Measurements from ENCODE around the gene SPAG5. TPM values are rescaled to one million over a fixed set of nuclear protein-coding genes. Genes with fewer than 3 reads are reported as not detected.

Gene SPAG5
- total RNA-seq, 1 donor from 2014 or later: 42.0 TPM

DNA sequence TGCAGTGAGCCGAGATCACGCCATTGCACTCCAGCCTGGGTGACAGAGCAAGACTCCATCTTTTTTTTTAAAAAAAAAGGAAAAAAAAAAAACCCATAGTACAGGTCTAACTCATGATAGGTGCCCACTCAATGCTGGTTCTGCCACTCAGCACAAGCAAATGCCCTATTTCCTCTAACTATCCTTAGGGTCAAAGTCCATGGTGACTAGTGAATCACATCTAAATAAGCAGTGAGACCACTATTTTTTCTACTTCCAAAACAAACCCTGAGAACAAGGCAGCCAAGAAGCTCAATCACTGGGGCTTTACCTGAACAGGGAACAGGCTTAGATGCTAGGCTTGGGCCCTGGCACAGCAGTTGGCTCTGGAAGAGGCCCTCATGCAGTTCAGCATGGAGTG is 42.8 kb upstream of the SPAG5 start:
- TF ChIP-seq, protein P1, sequence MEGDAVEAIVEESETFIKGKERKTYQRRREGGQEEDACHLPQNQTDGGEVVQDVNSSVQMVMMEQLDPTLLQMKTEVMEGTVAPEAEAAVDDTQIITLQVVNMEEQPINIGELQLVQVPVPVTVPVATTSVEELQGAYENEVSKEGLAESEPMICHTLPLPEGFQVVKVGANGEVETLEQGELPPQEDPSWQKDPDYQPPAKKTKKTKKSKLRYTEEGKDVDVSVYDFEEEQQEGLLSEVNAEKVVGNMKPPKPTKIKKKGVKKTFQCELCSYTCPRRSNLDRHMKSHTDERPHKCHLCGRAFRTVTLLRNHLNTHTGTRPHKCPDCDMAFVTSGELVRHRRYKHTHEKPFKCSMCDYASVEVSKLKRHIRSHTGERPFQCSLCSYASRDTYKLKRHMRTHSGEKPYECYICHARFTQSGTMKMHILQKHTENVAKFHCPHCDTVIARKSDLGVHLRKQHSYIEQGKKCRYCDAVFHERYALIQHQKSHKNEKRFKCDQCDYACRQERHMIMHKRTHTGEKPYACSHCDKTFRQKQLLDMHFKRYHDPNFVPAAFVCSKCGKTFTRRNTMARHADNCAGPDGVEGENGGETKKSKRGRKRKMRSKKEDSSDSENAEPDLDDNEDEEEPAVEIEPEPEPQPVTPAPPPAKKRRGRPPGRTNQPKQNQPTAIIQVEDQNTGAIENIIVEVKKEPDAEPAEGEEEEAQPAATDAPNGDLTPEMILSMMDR (IDR thresholded peaks at IDR 0.05; ENCODE audit: unreplicated experiment): no peak
- DNase-seq (ENCODE audit: low spot score in 2 of 2, unreplicated experiment in 2 of 2): no peak
- Mint-ChIP-seq H3K36me3 (peaks cover 42% of the 10 kb centered on the region), H3K27me3 (ENCODE audit: low read depth) (no peaks in the 10 kb centered on the region), H3K9me3 (no peaks in the 10 kb centered on the region), H3K27ac (no peak overlapping the region), H3K4me1 (peaks cover 26% of the 10 kb centered on the region), H3K4me3 (no peak overlapping the region)

DNA sequence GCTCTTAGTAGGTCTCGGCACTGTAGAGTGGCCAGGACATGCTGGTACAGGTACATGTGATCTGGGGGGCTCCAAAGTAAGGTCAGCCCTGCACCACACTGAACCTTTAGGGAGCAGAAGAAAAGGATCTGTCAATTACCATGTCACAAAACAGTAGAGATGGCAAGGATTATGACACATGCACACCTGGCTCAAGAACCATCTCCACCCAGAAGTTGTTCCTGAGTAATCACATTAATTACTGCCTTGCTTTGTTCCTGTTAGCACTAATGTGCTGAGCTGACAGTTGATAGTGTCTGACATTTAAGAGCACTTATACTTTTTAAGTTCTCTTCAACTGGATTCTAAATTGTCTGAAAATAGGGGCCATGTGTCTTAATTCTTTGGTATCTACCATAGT is 36.7 kb upstream of the SPAG5 start:
- H3K36me3 Mint-ChIP-seq: peaks cover 83% of the 10 kb centered on the region
- no peak for DNase-seq (ENCODE audit: low spot score in 2 of 2, unreplicated experiment in 2 of 2)
- H3K27me3 Mint-ChIP-seq (ENCODE audit: low read depth): no peaks in the 10 kb centered on the region
- no peaks in the 10 kb centered on the region for H3K9me3 Mint-ChIP-seq
- H3K27ac Mint-ChIP-seq: no peak overlapping the region
- TF ChIP-seq, protein P1 (IDR thresholded peaks at IDR 0.05; ENCODE audit: unreplicated experiment): no peak
- no peaks in the 10 kb centered on the region for H3K4me1 Mint-ChIP-seq
- no peak overlapping the region for H3K4me3 Mint-ChIP-seq

DNA sequence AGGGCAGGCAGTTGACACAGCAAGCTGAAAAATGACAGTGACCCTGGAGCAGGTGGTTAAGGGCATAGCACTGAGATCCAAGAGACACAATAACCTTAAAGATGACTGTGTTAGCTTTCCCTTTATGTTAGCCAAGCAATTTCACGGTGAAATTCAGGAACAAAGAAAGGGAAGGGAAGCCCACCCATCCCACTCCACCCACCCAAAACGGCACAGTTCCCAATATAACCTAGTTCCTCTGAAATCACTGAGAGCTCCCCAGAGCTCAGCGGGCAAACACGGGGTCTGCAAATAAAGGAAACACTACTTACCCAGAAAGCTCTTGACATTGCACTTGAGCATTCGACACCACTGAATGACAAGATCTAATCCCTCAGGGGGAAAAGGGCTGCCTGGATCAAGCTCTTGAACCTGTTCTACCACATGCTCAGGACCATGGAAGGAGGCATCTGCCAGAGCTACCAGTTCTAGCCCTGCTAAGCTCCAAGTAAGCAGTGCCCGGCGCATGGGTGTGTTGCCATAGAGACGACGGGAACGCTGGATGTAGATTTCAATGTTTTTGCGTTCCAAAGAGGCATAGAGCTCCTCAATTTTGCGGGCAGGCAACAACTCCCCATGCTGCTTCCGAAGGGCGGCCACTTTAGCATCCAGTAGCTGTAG is 35.5 kb upstream of the SPAG5 start:
- TF ChIP-seq, protein P1 (IDR thresholded peaks at IDR 0.05; ENCODE audit: unreplicated experiment): no peak
- Mint-ChIP-seq H3K4me1 (no peaks in the 10 kb centered on the region), H3K27ac (no peak overlapping the region), H3K36me3 (peaks cover 75% of the 10 kb centered on the region), H3K27me3 (ENCODE audit: low read depth) (no peaks in the 10 kb centered on the region), H3K4me3 (no peak overlapping the region), H3K9me3 (no peaks in the 10 kb centered on the region)
- DNase-seq (ENCODE audit: low spot score in 2 of 2, unreplicated experiment in 2 of 2): no peak

DNA sequence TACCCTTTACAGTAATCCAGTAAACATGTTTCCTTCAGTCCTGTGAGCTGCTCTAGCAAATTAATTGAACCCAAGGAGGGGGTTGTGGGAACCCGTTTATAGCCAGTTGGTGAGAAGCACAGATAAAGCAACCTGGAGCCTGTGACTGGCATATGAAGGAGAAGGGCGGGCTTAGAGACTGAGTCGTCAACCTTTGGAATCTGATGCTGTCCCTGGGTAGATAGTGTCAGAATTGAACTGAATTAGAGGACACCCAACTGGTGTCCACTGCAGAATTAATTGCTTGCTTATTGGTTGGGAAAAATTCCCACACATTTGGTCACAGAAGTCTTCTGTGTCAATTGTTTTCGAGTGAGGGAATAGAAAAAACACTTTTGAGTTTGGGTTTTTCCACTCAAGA is 28.0 kb upstream of the SPAG5 start:
- H3K9me3 Mint-ChIP-seq: no peaks in the 10 kb centered on the region
- no peak overlapping the region for H3K4me3 Mint-ChIP-seq
- H3K27ac Mint-ChIP-seq: no peak overlapping the region
- H3K4me1 Mint-ChIP-seq: no peaks in the 10 kb centered on the region
- DNase-seq (ENCODE audit: low spot score in 2 of 2, unreplicated experiment in 2 of 2): no peak
- peaks cover 40% of the 10 kb centered on the region for H3K36me3 Mint-ChIP-seq
- no peaks in the 10 kb centered on the region for H3K27me3 Mint-ChIP-seq (ENCODE audit: low read depth)
- TF ChIP-seq, protein P1 (IDR thresholded peaks at IDR 0.05; ENCODE audit: unreplicated experiment): no peak

DNA sequence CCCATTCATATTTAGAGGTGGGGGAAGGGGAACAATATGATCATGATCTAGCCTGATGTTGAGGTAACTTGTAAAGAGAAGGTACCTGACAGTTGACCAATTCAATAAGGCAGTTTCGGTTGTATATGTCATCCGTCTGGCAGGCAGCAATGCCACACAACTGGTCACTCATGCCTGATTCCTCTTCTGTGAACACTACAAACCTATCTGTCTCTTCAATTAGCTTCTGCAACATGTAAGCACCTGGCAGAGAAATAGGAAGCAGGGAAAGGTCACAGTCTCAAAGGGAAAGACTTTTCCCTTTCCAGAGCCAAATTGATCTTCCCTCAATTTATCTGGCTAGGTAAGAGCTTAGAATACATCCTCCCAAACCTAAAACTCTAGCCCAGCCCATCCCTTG is 25.3 kb upstream of the SPAG5 start:
- H3K9me3 Mint-ChIP-seq: no peaks in the 10 kb centered on the region
- no peaks in the 10 kb centered on the region for H3K27me3 Mint-ChIP-seq (ENCODE audit: low read depth)
- DNase-seq (ENCODE audit: low spot score in 2 of 2, unreplicated experiment in 2 of 2): no peak
- no peaks in the 10 kb centered on the region for H3K4me1 Mint-ChIP-seq
- TF ChIP-seq, protein P1 (IDR thresholded peaks at IDR 0.05; ENCODE audit: unreplicated experiment): no peak
- H3K4me3 Mint-ChIP-seq: no peak overlapping the region
- no peak overlapping the region for H3K27ac Mint-ChIP-seq
- peaks cover 50% of the 10 kb centered on the region for H3K36me3 Mint-ChIP-seq

DNA sequence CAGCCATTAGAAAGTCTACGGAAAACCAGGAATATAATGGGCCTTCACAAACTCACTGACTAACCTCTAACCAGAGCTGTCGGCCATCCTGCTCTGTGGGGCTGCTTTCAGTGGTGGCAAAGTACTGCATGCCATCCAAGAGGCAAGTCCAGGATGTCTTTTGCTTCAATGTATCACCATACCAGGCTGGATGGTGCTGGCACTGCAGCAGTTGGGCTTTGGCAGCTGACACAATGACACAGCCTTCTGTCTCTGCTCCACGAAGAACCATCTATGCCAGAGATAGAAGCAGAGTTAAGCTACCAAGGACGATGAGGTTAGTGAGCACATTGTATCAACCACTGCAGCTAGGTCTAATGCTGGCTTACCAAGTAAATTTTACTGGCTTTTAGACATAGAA is 24.9 kb upstream of the SPAG5 start:
- Mint-ChIP-seq H3K9me3 (no peaks in the 10 kb centered on the region), H3K4me1 (no peaks in the 10 kb centered on the region), H3K4me3 (no peak overlapping the region), H3K36me3 (peaks cover 54% of the 10 kb centered on the region), H3K27me3 (ENCODE audit: low read depth) (no peaks in the 10 kb centered on the region), H3K27ac (no peak overlapping the region)
- no peak for DNase-seq (ENCODE audit: low spot score in 2 of 2, unreplicated experiment in 2 of 2)
- TF ChIP-seq, protein P1 (IDR thresholded peaks at IDR 0.05; ENCODE audit: unreplicated experiment): no peak
